B cell (primary cell): ENCODE measurements around the gene TMPO. TPM values are rescaled to one million over a fixed set of nuclear protein-coding genes. Genes with fewer than 3 reads are reported as not detected.

Source experiments
- ATAC-seq: fragments of 200-7000 bp; cut with Tn5 transposase; one replicate; pipeline ENCODE4 v1.10.0; 2021; ENCODE audit warnings: low read depth, mild to moderate bottlenecking, moderate number of reproducible peaks, moderate library complexity
- CTCF ChIA-PET: fragments of 350-600 bp; sonication (Branson Sonifier 250); formaldehyde crosslinking; loops from one replicate; lab custom pipeline; 2021; ENCODE audit warnings: antibody characterized with exemption, inconsistent platforms; lab: Charles Lee
- POLR2A ChIA-PET: fragments of 350-600 bp; sonication (Branson Sonifier 250); formaldehyde crosslinking; loops from one replicate; lab custom pipeline; 2021; ENCODE audit warnings: antibody characterized with exemption; lab: Charles Lee
- DNase-seq: peaks from one replicate; pipeline ENCODE4 v3.0.0; 2013
- H2AFZ ChIP-seq: 2 replicates; pipeline ENCODE4 v1.6.1; 2012; ENCODE audit warnings: mild to moderate bottlenecking, low read depth, low read length; ENCODE audit not compliant: insufficient read depth, poor library complexity, severe bottlenecking
- H3K27ac ChIP-seq, 2 donors: 1 replicate in 1 of 2; 2 replicates in 1 of 2; pipeline ENCODE4 v1.5.1; 2012 to 2013; ENCODE audit warnings: low read length in 2 of 2, mild to moderate bottlenecking in 2 of 2, moderate library complexity in 1 of 2
- H3K27me3 ChIP-seq, 4 experiments: fragments of 200-600 bp in 1 of 4; sonication (generic) in 1 of 4; replicated peaks in 1 of 4; 1 replicate in 2 of 4; 2 replicates in 2 of 4; pipeline versions ENCODE4 v1.6.1 to v1.7.0; 2013 to 2016; ENCODE audit warnings: low read length in 3 of 4, mild to moderate bottlenecking in 2 of 4, mixed read lengths in 1 of 4, moderate library complexity in 1 of 4; ENCODE audit not compliant: insufficient read depth in 4 of 4, control insufficient read depth in 3 of 4; ENCODE audit errors: control extremely low read depth in 1 of 4
- H3K36me3 ChIP-seq, 2 experiments: replicated peaks in 1 of 2; 1 replicate in 1 of 2; 2 replicates in 1 of 2; pipeline versions ENCODE4 v1.6.1 to v1.7.1; 2013; ENCODE audit warnings: low read length in 1 of 2; ENCODE audit not compliant: insufficient read depth in 2 of 2, control insufficient read depth in 1 of 2; ENCODE audit errors: control extremely low read depth in 1 of 2, extremely low read depth in 1 of 2
- H3K4me1 ChIP-seq, 2 donors: fragments of 200-600 bp in 1 of 2; sonication (generic) in 1 of 2; 1 replicate in 1 of 2; 2 replicates in 1 of 2; pipeline versions ENCODE4 v1.5.1 to v1.6.1; 2013 to 2017; ENCODE audit warnings: low read length in 2 of 2; ENCODE audit not compliant: control insufficient read depth in 2 of 2, insufficient read depth in 2 of 2
- H3K4me2 ChIP-seq: replicated peaks from 2 replicates; pipeline ENCODE3; 2012; ENCODE audit warnings: mild to moderate bottlenecking, low read depth, low read length; ENCODE audit not compliant: poor library complexity, severe bottlenecking
- H3K4me3 ChIP-seq, 5 experiments: fragments of 200-600 bp in 1 of 5; sonication (generic) in 1 of 5; 1 replicate in 3 of 5; 2 replicates in 2 of 5; pipeline versions ENCODE4 v1.5.1 to v1.7.0; 2011 to 2016; ENCODE audit warnings: low read length in 4 of 5, mild to moderate bottlenecking in 4 of 5, low read depth in 2 of 5, control low read depth in 1 of 5, moderate library complexity in 1 of 5; ENCODE audit not compliant: insufficient read depth in 1 of 5; ENCODE audit errors: control extremely low read depth in 1 of 5, extremely low read depth in 1 of 5
- H3K79me2 ChIP-seq: fragments of 200-600 bp; sonication (generic); one replicate; pipeline ENCODE4 v1.6.0; 2016; ENCODE audit warnings: low read length; ENCODE audit not compliant: control insufficient read depth, insufficient read depth
- H3K9ac ChIP-seq: fragments of 200-600 bp; sonication (generic); 2 replicates; pipeline ENCODE4 v1.6.1; 2017; ENCODE audit warnings: mild to moderate bottlenecking, low read length, moderate library complexity
- H3K9me3 ChIP-seq, 3 donors: one replicate each; pipeline versions ENCODE4 v1.6.1 to v1.7.1; 2013; ENCODE audit warnings: low read length in 2 of 3; ENCODE audit not compliant: control insufficient read depth in 2 of 3, insufficient read depth in 1 of 3; ENCODE audit errors: control extremely low read depth in 1 of 3
- H4K20me1 ChIP-seq: 2 replicates; pipeline ENCODE4 v1.6.0; 2012; ENCODE audit warnings: mild to moderate bottlenecking, low read length; ENCODE audit not compliant: insufficient read depth, control insufficient read depth, poor library complexity, severe bottlenecking
- H3K27ac Mint-ChIP-seq: one replicate; pipeline ENCODE4 v1.8.0; 2021; ENCODE audit warnings: mixed read lengths
- H3K27me3 Mint-ChIP-seq: one replicate; pipeline ENCODE4 v1.8.0; 2021; ENCODE audit warnings: mixed read lengths
- H3K4me1 Mint-ChIP-seq: one replicate; pipeline ENCODE4 v1.8.0; 2021; ENCODE audit warnings: mixed read lengths
- H3K4me3 Mint-ChIP-seq: one replicate; pipeline ENCODE4 v1.8.0; 2021; ENCODE audit warnings: mixed read lengths
- H3K9me3 Mint-ChIP-seq: one replicate; pipeline ENCODE4 v1.8.0; 2022; ENCODE audit warnings: mixed read lengths; ENCODE audit not compliant: insufficient read depth
- EZH2 ChIP-seq: IDR thresholded peaks from 2 replicates; pipeline ENCODE4 v1.6.1; 2012; ENCODE audit warnings: borderline replicate concordance, low read depth, mild to moderate bottlenecking, moderate library complexity, low read length; ENCODE audit not compliant: insufficient read depth, poor library complexity, severe bottlenecking
- WGBS: methylation state at CpG from one replicate; pipeline ENCODE4 v1.1.5; 2013; ENCODE audit warnings: missing lambda C conversion rate; ENCODE audit not compliant: insufficient coverage; 5-methylcytosine and 5-hydroxymethylcytosine counted together
- intact Hi-C: fragments of 100-400 bp; cut with micrococcal nuclease; formaldehyde crosslinking; loops from one replicate; pipeline ENCODE4 v1.10.0; 2022
- polyA plus RNA-seq: library from polyadenylated mRNA; depleted of rRNA; stranded (reverse); fragments of >200 nt; gene quantifications from 2 replicates; pipeline ENCODE4 v1.2.3, GENCODE V29; 2012
- total RNA-seq, 2 donors: library from RNA; stranded (reverse); fragments of 120-200 nt in 1 of 2; gene quantifications; 1 replicate in 1 of 2; 2 replicates in 1 of 2; pipeline versions ENCODE4 v1.2.3 to v1.2.4, GENCODE V29; 2013 to 2022
- TF ChIP-seq, protein P1 (sequence below): fragments of 200-600 bp; IDR thresholded peaks from one replicate; pipeline ENCODE4 v1.8.0; 2022; ENCODE audit warnings: antibody characterized with exemption, mild to moderate bottlenecking

Gene TMPO
- total and polyA plus RNA-seq, 2 donors (not counting 1 experiment from before 2014, with no cell fraction given): 41.8 to 187 TPM

DNA sequence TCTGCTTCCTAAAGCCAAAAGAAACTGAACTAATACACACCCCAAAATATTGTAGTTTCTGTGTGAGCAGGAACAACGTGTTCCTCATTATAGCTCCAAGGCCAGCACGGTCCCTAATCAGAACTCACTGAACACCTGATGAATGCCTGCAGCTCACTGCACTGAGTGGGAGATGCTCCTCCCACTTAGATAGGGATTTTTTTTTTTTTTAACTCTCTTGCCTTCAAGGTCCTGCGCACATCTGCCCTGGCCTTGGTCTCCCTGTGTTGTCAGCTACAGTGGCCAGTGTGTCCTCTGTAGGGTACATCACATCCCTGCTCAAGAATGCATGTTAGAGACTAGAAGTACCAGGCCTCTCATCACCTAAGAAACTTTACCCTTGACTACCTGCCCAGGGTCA, 44.3 kb upstream of the TMPO start:
- Histone ChIP-seq H3K27me3 (peaks cover 0 to 8% (median 0%) of the 10 kb centered on the region in 4 experiments), H3K9ac (no peak overlapping the region), H2AFZ (no peak overlapping the region), H4K20me1 (no peaks in the 10 kb centered on the region), H3K9me3 (no peaks in the 10 kb centered on the region), H3K4me3 (no peak overlapping the region), H3K79me2 (no peaks in the 10 kb centered on the region), H3K36me3 (no peaks in the 10 kb centered on the region), H3K4me1 (no peaks in the 10 kb centered on the region), H3K27ac (no peak overlapping the region), H3K4me2 (no peak overlapping the region)
- DNase-seq (no peak), ATAC-seq (no peak)
- ChIA-PET POLR2A (no interaction called here), CTCF (interaction anchor here (1.4 kb wide), 1 partner anchor 20 kb away, joined by 4 read pairs; no protein-coding TSS in a partner anchor)
- no peaks in the 10 kb centered on the region for H3K9me3 Mint-ChIP-seq
- H3K27ac Mint-ChIP-seq: no peak overlapping the region
- no peak overlapping the region for H3K4me3 Mint-ChIP-seq
- 100% methylated on average over 1 of the region's 3 CpGs for WGBS
- H3K4me1 Mint-ChIP-seq: no peaks in the 10 kb centered on the region
- TF ChIP-seq, protein P1, sequence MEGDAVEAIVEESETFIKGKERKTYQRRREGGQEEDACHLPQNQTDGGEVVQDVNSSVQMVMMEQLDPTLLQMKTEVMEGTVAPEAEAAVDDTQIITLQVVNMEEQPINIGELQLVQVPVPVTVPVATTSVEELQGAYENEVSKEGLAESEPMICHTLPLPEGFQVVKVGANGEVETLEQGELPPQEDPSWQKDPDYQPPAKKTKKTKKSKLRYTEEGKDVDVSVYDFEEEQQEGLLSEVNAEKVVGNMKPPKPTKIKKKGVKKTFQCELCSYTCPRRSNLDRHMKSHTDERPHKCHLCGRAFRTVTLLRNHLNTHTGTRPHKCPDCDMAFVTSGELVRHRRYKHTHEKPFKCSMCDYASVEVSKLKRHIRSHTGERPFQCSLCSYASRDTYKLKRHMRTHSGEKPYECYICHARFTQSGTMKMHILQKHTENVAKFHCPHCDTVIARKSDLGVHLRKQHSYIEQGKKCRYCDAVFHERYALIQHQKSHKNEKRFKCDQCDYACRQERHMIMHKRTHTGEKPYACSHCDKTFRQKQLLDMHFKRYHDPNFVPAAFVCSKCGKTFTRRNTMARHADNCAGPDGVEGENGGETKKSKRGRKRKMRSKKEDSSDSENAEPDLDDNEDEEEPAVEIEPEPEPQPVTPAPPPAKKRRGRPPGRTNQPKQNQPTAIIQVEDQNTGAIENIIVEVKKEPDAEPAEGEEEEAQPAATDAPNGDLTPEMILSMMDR: no peak
- TF ChIP-seq EZH2: no peak
- H3K27me3 Mint-ChIP-seq: peaks cover 16% of the 10 kb centered on the region
- intact Hi-C loops: no loop called here

DNA sequence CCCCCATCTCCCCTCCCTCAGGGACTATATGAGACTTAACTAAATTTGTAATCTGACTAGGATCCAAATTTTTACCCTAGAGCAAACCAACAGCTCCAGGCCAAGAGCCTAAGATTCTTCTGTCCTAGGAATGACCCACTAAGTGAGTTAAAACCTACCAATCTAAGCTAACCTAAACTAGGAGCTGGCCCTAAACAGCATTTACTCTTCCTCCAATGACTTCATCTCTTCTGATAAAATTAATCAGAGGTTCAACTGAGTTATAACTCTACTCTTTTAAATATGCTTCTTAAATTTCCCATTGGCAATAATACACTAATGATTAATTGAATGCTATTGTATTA, 39.9 kb upstream of the TMPO start:
- no peaks in the 10 kb centered on the region for H3K4me1 Mint-ChIP-seq
- no peaks in the 10 kb centered on the region for H3K9me3 Mint-ChIP-seq
- H3K9ac ChIP-seq: no peak overlapping the region
- ATAC-seq (no peak), DNase-seq (no peak)
- no peaks in the 10 kb centered on the region for H3K4me1 ChIP-seq
- no peaks in the 10 kb centered on the region for H3K79me2 ChIP-seq
- peaks cover 16% of the 10 kb centered on the region for H3K27me3 Mint-ChIP-seq
- TF ChIP-seq, protein P1: no peak
- TF ChIP-seq EZH2: no peak
- ChIA-PET POLR2A (no interaction called here), CTCF (no interaction called here)
- no peak overlapping the region for H3K4me3 ChIP-seq
- intact Hi-C loops: no loop called here
- no peak overlapping the region for H3K4me3 Mint-ChIP-seq
- H4K20me1 ChIP-seq: no peaks in the 10 kb centered on the region
- H2AFZ ChIP-seq: no peak overlapping the region
- H3K27ac Mint-ChIP-seq: no peak overlapping the region
- H3K27ac ChIP-seq: no peak overlapping the region
- no peaks in the 10 kb centered on the region for H3K27me3 ChIP-seq
- no peaks in the 10 kb centered on the region for H3K36me3 ChIP-seq
- H3K4me2 ChIP-seq: no peak overlapping the region
- H3K9me3 ChIP-seq: peaks cover 0 to 7% (median 5%) of the 10 kb centered on the region in 3 donors
